ENCODE data around the gene ZDHHC12. TPM values are rescaled to one million over a fixed set of nuclear protein-coding genes. Genes with fewer than 3 reads are reported as not detected.

The ZDHHC12 gene
- total RNA-seq, 1 experiment from 2014 or later, result 39.3 TPM

DNA sequence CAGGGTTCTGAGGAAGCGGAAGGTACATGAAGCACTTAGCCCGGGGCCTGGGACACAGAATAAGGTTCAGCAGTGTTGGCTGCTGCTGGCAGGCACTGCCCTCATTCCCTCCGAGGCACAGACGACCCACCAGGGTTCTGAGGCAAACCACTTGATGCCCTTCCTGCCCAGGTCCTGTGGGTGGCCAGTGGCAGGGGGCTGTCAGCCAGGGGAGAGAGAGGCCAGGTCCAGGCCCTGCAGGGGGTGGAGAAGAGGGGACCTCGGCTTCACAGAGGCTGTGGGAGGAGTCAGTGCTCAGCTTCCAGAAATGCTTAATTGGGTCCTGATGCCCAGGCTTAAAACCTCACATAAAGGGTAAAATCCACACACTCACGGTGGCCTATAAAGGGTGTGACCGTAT, 4.4 kb upstream of the ZDHHC12 start:
- TF ChIP-seq, protein P1, sequence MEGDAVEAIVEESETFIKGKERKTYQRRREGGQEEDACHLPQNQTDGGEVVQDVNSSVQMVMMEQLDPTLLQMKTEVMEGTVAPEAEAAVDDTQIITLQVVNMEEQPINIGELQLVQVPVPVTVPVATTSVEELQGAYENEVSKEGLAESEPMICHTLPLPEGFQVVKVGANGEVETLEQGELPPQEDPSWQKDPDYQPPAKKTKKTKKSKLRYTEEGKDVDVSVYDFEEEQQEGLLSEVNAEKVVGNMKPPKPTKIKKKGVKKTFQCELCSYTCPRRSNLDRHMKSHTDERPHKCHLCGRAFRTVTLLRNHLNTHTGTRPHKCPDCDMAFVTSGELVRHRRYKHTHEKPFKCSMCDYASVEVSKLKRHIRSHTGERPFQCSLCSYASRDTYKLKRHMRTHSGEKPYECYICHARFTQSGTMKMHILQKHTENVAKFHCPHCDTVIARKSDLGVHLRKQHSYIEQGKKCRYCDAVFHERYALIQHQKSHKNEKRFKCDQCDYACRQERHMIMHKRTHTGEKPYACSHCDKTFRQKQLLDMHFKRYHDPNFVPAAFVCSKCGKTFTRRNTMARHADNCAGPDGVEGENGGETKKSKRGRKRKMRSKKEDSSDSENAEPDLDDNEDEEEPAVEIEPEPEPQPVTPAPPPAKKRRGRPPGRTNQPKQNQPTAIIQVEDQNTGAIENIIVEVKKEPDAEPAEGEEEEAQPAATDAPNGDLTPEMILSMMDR (IDR thresholded peaks at IDR 0.05), result no peak
- TF ChIP-seq, protein P2, sequence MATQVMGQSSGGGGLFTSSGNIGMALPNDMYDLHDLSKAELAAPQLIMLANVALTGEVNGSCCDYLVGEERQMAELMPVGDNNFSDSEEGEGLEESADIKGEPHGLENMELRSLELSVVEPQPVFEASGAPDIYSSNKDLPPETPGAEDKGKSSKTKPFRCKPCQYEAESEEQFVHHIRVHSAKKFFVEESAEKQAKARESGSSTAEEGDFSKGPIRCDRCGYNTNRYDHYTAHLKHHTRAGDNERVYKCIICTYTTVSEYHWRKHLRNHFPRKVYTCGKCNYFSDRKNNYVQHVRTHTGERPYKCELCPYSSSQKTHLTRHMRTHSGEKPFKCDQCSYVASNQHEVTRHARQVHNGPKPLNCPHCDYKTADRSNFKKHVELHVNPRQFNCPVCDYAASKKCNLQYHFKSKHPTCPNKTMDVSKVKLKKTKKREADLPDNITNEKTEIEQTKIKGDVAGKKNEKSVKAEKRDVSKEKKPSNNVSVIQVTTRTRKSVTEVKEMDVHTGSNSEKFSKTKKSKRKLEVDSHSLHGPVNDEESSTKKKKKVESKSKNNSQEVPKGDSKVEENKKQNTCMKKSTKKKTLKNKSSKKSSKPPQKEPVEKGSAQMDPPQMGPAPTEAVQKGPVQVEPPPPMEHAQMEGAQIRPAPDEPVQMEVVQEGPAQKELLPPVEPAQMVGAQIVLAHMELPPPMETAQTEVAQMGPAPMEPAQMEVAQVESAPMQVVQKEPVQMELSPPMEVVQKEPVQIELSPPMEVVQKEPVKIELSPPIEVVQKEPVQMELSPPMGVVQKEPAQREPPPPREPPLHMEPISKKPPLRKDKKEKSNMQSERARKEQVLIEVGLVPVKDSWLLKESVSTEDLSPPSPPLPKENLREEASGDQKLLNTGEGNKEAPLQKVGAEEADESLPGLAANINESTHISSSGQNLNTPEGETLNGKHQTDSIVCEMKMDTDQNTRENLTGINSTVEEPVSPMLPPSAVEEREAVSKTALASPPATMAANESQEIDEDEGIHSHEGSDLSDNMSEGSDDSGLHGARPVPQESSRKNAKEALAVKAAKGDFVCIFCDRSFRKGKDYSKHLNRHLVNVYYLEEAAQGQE (IDR thresholded peaks at IDR 0.05; ENCODE audit: insufficient read depth in 1 of 2, low read depth in 2 of 2, low read length in 1 of 2), result no peak
- TF ChIP-seq SIN3A (IDR thresholded peaks at IDR 0.05; ENCODE audit: borderline replicate concordance, insufficient read depth, low read depth, low read length) (no peak), TCF7L2 (IDR thresholded peaks at IDR 0.05; ENCODE audit: low read depth, low read length) (no peak), POLR2AphosphoS5 (IDR thresholded peaks at IDR 0.05; ENCODE audit: low read depth, low read length) (no peak)
- in situ Hi-C loops (cut with HindIII; ENCODE audit: low pct_unique_long_range_greater_than_20kb, low sequenced_read_pairs), result no loop called here
- Histone ChIP-seq H3K27ac (ENCODE audit: low read length) (no peak overlapping the region), H3K36me3 (ENCODE audit: control insufficient read depth, insufficient read depth, low read length) (peaks cover 3% of the 10 kb centered on the region; the same call in 1 of the 2 replicates), H3K9me3 (ENCODE audit: control insufficient read depth, insufficient read depth, low read depth, low read length) (no peaks in the 10 kb centered on the region), H3K4me3 (ENCODE audit: low read depth in 2 of 2, low read length in 2 of 2) (no peak overlapping the region), H3K27me3 (ENCODE audit: control insufficient read depth, insufficient read depth, low read length) (no peaks in the 10 kb centered on the region), H3K4me1 (ENCODE audit: control insufficient read depth, insufficient read depth, low read length) (peaks cover 2% of the 10 kb centered on the region; the same call in 1 of the 2 replicates)
- intact Hi-C loops (cut with micrococcal nuclease; ENCODE audit: unreplicated experiment), result no loop called here
- ChIA-PET CTCF (interaction anchor here (0.6 kb wide), 1 partner anchor 11 kb away, joined by 7 read pairs; no protein-coding TSS in a partner anchor), POLR2A (no interaction called here)
- no peak for DNase-seq (ENCODE audit: low read depth, low spot score)
- BruUV-seq (replicated peaks), result no TSS peak
- no peak for ATAC-seq

DNA sequence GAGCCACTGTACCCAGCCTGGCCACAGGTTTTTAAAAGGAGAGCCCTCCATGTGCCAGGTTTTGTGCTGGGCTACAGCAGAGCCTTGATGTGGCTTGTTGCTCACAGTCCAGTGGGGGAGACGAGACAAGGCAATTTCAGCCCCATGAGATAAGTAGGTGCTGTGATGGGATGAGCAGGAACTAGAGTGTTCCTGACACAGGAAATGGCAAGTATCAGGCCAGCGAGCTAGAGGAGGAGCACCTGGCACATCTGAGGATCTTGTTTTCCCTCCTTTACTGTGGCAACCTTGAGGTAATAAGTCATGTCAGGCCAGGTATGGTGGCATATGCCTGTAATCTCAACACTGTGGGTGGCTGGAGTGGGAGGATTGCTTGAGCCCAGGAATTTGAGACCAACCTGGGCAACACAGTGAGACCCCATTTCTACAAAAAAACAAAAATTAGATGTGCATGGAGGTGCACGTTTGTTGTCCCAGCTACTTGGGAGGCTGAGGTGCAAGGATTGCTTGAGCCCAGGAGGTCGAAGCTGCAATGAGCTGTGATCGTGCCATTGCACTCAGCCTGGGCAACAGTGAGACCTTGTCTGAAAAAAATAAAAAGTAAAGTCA, 3.8 kb upstream of the ZDHHC12 start:
- ChIA-PET CTCF (no interaction called here), POLR2A (no interaction called here)
- Histone ChIP-seq H3K9me3 (ENCODE audit: control insufficient read depth, insufficient read depth, low read depth, low read length) (no peaks in the 10 kb centered on the region), H3K27me3 (ENCODE audit: control insufficient read depth, insufficient read depth, low read length) (no peaks in the 10 kb centered on the region), H3K36me3 (ENCODE audit: control insufficient read depth, insufficient read depth, low read length) (peaks cover 3% of the 10 kb centered on the region; the same call in 1 of the 2 replicates), H3K4me1 (ENCODE audit: control insufficient read depth, insufficient read depth, low read length) (peaks cover 6% of the 10 kb centered on the region), H3K4me3 (ENCODE audit: low read depth in 2 of 2, low read length in 2 of 2) (no peak overlapping the region), H3K27ac (ENCODE audit: low read length) (no peak overlapping the region)
- intact Hi-C loops (cut with micrococcal nuclease; ENCODE audit: unreplicated experiment), result no loop called here
- DNase-seq (ENCODE audit: low read depth, low spot score) (no peak), ATAC-seq (no peak)
- in situ Hi-C loops (cut with HindIII; ENCODE audit: low pct_unique_long_range_greater_than_20kb, low sequenced_read_pairs), result no loop called here
- TF ChIP-seq, protein P1 (IDR thresholded peaks at IDR 0.05), result no peak
- no peak for TF ChIP-seq TCF7L2 (IDR thresholded peaks at IDR 0.05; ENCODE audit: low read depth, low read length)
- TF ChIP-seq SIN3A (IDR thresholded peaks at IDR 0.05; ENCODE audit: borderline replicate concordance, insufficient read depth, low read depth, low read length), result no peak
- TF ChIP-seq POLR2AphosphoS5 (IDR thresholded peaks at IDR 0.05; ENCODE audit: low read depth, low read length), result no peak
- TF ChIP-seq, protein P2 (IDR thresholded peaks at IDR 0.05; ENCODE audit: insufficient read depth in 1 of 2, low read depth in 2 of 2, low read length in 1 of 2), result no peak
- no TSS peak for BruUV-seq (replicated peaks)
